Activated CD4-positive, CD25-positive, alpha-beta regulatory T cell treated with anti-CD3 and anti-CD28 coated beads, Interleukin-2, amount 50 U/mL, for 24 hours (primary cell): Measurements from ENCODE around the gene FHOD3.

Experiments
- ATAC-seq, 2 donors: fragments of 150-1000 bp; cut with Tn5 transposase; one replicate each; pipeline ENCODE4 v1.10.0; 2021; ENCODE audit warnings: mild to moderate bottlenecking in 1 of 2, moderate library complexity in 1 of 2

FHOD3 gene

GRCh38 chr18:36561046-36561445, 263.5 kb downstream of the FHOD3 start:
- no peak for ATAC-seq

DNA sequence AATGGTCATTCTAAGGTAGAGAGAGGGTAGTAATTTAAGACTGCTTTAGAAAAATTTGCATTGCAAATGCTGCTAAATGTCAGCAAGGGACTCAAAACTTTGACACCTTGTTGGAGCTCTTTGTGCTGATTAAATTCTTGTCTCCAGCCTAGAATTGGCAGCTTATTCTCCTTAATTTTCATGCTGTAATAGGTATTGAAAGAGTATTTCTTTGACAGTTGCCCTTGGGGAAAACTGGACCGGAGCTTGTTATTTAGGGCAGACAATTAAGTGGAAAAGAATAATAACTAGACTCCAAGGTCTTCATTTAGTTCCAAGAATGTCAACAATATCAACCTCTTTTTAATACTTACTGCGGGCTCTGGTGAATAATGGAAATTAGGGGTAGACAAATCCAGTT, 267.3 kb downstream of the FHOD3 start:
- no peak for ATAC-seq

DNA sequence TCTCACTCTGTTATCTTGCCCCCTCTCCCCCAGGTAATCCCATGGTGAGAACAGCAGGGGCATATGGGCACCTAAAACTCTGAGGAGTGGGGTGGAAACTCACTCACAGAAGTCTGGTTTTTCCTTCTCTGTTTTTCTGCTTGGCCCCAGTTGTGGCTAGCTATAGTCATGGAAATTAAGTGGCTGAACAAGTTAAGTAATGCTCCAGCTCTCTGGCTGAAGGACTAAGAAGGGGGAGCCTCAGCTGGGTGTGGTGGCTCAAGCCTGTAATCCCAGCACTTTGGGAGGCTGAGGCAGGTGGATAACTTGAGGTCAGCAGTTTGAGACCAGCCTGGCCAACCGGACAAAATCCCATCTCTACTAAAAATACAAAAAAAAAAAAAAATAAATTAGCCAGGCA, 270.3 kb downstream of the FHOD3 start:
- ATAC-seq, result no peak

GRCh38 chr18:36568487-36568886, 271.0 kb downstream of the FHOD3 start:
- ATAC-seq, result no peak

GRCh38 chr18:36572135-36572856, 274.8 kb downstream of the FHOD3 start:
- no peak for ATAC-seq

- no peak for ATAC-seq
These were observed 278.8 kb downstream of the FHOD3 start for GRCh38 chr18:36576339-36576738.

DNA sequence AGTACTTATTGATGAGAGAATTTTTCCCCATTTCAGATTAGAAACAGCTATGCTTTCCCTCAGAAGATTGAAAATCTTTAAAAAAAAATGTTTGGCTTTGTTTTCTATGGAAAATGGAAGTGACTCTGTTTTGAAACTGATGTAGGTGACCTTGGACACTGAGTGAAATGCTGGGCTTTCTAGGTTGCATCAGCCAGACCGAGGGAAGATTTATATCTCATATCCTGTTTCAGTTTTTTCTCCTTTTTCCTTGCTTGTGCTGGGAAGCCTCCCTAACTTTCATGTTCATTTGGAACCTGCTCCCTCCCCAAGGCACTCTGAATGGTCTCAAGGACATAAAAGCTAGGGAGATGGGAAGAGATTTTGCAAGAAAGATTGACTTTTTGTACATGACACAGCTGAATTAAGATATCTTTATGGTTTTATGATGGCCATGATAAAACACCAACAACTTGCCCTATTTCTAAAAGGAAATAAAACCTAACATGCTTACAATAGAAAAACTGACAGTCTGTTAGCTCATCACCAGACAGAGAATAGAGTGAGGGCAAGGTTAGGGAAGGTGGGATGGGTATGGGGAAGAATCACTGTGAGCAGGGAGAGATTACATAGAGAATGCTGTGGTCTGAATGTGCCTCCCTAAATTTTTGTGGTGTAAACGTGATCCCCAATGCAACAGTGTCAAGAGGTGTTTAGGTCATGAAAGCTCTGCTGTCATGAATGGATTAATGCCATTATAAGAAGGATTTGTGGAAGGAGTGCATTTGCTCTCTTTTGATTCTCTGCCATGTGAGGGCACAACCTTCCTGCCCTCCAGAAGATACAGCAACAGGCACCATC, 281.6 kb downstream of the FHOD3 start:
- ATAC-seq, result no peak

DNA sequence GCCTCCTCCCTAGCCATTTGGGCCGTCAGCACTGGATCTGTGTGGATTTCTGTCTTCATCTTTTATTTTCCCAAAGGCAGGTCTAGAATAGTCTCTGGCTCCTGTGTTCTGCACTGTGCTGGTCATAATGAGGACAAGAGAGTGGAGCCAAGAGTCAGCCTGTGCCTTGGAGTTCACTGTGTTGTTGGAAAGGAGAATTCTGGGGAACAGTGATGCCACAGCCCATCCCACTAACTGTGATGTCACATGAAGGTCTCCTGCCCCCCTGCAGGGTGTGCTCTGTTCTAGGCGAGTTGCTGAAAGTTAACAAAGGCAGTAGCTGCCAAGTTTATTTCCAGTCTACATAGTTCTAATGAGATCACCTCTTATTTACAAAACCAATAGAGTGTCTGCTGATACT, 282.8 kb downstream of the FHOD3 start:
- no peak for ATAC-seq

- no peak for ATAC-seq
These were observed 283.6 kb downstream of the FHOD3 start for GRCh38 chr18:36580874-36581750.

- no peak for ATAC-seq
These were observed 285.7 kb downstream of the FHOD3 start for GRCh38 chr18:36582988-36583745.

GRCh38 chr18:36589857-36590543, 292.5 kb downstream of the FHOD3 start:
- no peak for ATAC-seq

DNA sequence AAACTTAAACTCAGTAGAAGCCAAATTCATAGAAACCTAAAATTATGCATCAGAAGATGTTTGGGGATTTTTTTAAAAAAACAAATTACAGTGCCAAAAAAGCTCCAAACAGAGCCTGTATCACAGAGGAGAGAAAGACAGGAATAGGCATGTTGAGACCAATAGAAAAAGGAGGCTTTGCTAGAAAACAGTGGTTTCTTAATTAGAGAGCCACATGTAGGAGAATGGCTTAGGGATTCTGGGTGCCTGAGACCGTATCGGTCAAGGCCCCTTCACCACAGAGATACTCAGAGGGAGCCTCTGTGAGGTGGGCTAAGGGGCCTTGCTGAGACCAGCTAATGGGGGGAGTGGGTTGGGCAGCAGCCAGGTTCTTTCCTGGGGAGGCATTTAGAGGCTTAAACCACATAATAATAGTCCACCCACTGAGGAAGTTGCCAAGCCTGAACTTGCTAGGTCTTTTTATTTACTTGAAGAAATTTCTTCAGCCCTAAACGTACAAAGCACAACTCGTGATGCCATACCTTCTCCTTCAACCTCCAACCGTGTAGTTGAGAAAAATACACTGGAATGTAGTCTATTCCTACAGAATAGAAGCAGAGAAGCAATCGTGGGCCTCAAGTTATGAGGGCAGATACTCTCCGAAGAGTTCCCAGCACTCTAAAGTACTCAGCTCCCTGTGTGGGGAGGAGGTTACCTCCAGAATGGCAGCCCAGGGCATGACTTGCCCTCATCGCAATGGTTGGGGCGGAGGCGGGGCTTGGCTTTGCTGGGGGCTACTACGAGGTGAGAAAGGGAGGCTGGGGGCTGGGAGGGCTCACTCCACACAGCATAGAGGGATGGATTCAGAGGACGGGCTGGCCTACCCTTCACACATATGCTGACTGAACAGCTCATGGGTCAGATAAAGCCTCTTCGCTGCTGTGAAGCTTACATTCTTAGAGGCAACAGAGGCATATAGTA, 293.4 kb downstream of the FHOD3 start:
- ATAC-seq, result no peak

DNA sequence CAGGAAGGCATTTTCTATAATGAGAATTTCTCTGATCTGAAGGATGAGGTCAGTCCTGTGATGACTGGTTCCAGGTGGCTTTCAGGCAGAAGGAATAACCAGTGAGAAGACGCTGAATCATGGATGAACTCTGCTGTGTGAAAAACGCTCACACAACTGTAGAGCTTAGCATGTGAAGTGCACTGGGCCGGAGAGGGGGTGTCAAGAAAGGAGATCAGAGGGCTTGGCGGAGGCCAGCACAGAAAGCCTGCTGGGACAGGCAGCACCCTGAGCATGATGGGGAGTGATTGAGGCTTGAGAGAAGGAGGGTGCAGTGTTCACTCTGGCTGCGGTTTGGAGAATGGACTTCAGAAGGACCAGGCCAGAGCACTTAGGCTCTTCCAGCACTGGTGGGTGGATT, 294.8 kb downstream of the FHOD3 start:
- ATAC-seq, result no peak

DNA sequence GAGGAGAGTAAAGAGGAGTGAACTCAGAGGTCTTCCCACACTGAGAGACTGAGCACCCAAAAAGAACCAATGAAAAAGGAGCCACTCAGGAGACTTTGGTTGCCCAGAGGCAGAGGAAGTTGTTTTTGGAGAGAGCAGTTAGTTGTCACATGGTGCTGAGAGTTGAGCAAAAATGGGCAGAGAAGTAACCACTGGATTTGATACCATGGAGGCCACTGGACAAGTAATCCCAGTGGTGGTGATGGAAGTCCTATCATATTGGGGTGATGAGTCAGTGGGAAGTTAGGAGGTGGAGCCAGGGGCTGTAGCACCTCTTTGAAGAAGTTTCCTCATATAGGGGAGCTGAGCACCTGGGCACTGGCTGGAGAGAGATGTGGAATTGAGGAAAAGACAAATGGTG, 295.5 kb downstream of the FHOD3 start:
- no peak for ATAC-seq

- no peak for ATAC-seq
These were observed 296.1 kb downstream of the FHOD3 start for GRCh38 chr18:36593641-36594040.

- ATAC-seq, result no peak
These were observed 297.1 kb downstream of the FHOD3 start for GRCh38 chr18:36594621-36595020.

- ATAC-seq, result no peak
These were observed 297.7 kb downstream of the FHOD3 start for GRCh38 chr18:36595046-36595817.

GRCh38 chr18:36595818-36596215, 298.3 kb downstream of the FHOD3 start:
- no peak for ATAC-seq

- no peak for ATAC-seq
These were observed 300.1 kb downstream of the FHOD3 start for GRCh38 chr18:36597636-36598035.

DNA sequence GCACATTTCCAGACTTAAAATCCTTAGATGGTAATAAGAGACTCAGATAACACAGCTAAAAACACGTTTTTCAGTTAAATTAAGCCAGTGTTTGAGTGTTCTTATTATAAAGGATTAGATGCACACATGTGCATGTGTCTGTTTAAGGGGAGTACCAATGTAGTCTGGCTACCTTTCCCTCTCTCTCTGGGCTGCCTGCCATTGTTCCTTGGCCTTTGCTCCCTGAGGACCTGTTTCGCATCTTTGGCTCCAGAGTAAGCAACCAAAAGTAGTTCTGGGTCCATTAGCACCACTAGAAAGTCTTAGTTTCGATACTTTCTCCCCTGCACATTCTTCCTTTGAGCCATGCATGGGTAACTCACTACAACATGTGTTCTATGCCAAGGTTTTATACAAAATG, 303.0 kb downstream of the FHOD3 start:
- no peak for ATAC-seq
